GM21619 (cell line): ENCODE data around the gene MTUS2.
"Not testable (repeated sequence)": the region's sequence is repeated elsewhere in the genome, so short reads cannot be mapped to it uniquely, and the experiment has no call there.

ENCODE experiments used
- ATAC-seq: cut with Tn5 transposase; IDR thresholded peaks from one replicate; pipeline ENCODE4 v1.9.1; 2021; ENCODE audit not compliant: unreplicated experiment

Gene MTUS2

DNA sequence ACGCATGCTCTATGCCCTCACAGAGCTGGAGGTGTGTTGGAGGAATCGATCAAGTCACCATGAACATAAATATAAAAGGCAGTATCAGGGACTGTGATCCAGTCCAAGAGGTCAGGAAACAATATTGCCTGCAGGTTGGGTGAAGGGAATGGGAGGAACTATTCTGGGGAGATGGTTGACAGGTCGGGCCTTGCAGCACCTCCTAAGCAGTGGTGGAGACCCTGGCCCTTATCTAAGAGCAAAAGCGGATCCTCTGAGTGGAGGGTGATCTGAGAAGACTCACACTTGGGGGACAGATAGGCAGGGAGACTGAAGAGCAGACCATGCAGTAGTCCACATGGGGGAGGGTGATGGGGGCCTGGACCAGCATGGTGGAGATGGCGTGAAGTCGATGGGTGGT is 561.9 kb downstream of the MTUS2 start:
- no peak for ATAC-seq

GRCh38 chr13:29383476-29383875 is 563.3 kb downstream of the MTUS2 start:
- no peak for ATAC-seq

DNA sequence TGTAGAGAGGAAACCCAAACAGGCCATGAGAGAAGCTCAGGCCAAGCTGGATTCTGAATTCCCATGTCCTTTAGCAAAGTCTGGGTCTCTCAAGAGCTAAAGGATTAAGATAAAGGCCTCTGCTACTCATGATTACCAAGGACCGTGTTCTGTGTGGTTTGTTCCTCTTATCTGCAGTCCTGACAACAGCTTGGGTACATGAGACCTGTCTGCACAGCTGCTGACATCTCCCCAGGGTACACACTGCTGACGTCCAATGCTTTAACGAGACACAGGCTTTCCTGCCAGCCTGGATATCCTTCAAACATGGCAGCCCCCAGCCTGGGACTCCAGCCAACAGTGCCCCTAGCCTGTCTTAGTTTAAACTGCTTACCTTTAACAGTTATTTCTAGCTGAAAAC is 564.3 kb downstream of the MTUS2 start:
- ATAC-seq, result no peak

DNA sequence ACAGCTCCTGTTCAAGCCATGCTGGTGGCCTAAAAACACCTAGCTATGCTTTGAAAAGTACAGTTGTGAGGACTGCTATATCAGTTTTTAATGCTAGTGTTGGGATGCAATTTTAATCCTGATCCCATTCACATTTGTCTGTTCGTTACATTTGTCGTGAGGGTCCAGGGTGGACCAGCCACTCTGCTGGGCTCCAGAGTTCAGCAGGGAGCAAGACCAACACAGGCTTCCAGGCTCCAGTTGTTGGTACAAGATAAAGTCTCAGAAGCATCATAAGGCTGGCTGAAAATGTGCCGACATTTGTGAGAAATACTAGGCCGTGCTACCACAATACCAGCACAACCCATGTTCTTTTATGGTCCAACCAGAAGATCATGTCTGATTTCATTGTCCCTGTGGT is 564.7 kb downstream of the MTUS2 start:
- no peak for ATAC-seq

- no peak for ATAC-seq
These were observed 566.1 kb downstream of the MTUS2 start for GRCh38 chr13:29386246-29386645.

DNA sequence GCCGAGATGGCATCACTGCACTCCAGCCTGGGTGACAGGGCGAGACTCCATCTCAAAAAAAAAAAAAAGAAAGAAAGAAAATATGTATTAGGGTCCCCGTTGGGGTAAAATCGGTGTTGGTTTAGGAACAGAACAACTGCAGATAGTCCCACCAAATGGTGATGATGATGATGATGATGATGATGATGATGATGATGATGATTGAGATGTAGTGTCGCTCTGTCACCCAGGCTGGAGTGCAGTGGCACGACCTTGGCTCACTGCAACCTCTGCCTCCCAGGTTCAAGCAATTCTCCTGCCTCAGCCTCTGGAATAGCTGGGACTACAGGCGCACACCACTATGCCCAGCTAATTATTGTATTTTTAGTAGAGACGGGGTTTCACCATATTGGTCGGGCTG is 570.5 kb downstream of the MTUS2 start:
- not testable (repeated sequence) for ATAC-seq

DNA sequence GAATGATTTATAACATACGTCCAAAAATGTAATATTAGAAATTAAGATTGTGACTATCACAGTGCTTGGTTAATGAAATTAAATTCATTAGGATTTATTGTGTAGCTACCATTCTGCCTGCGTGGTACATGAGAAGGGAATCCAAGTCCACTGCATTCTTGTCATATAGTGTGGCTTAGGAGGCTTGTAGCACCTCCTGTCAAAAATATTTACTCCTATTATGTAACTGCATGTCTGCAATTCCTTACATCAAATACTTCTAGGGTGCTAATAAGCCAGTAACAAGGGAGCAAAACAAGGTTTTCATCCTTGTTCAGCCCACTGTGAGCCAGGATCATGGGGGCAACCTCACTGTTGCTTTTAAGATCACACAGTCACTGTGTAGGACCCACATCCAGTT is 576.3 kb downstream of the MTUS2 start:
- ATAC-seq, result no peak

DNA sequence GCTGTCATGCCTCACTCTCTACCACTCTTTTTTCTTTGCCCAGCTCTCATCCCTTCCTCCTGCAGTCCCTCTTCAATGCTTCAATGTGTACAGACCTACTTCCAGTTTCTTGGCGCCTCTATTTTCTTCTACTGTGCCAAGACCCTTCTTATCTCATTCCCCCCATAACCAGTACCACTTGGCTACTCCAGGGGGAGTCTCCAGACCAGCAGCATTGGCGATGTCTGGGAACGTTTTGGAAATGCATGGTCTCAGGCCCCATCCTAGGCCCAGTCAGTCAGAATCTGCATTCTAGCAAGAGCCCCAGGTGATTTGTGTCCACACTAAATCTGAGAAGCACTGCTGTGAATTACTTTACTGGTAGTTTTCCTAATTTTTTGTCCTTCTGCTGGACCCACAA is 577.1 kb downstream of the MTUS2 start:
- no peak for ATAC-seq

GRCh38 chr13:29402166-29402636 is 582.1 kb downstream of the MTUS2 start:
- ATAC-seq, result no peak

DNA sequence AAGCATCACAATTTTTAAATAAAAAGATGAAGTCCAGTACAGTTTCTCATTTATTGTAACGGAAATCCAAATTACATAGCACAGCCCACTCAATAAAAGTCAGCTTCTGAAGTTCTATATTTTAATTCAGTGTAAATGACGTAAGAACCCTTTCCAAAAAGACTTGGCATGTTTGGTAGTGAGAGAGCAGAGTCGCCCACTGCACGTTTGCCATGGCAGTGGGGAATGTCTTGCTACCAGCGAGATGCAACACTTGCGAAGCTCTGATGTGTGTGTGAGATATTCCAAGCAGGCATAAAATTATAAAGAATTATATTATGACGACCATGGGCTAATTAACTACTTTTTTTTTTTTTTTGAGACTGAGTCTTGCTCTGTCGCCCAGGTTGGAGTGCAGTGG is 585.3 kb downstream of the MTUS2 start:
- ATAC-seq, result no peak

DNA sequence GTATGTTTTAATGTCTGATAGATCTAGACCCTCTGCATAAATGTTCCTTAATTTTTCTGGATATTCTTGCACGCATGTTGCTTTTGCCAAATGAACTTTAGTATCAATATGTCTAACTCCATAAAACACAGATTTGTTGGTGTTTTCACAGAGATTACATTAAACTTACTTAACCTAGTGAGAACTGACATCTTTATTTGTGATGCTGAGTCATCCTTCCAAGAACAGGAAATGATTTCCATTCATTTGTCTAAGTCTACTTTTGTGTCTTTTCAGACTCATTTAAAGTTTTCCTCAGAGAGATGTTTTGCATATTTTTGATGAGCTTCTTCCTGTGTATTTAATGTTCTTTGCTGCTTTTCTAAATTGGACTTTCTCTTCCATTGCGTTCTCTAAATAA is 591.3 kb downstream of the MTUS2 start:
- no peak for ATAC-seq

DNA sequence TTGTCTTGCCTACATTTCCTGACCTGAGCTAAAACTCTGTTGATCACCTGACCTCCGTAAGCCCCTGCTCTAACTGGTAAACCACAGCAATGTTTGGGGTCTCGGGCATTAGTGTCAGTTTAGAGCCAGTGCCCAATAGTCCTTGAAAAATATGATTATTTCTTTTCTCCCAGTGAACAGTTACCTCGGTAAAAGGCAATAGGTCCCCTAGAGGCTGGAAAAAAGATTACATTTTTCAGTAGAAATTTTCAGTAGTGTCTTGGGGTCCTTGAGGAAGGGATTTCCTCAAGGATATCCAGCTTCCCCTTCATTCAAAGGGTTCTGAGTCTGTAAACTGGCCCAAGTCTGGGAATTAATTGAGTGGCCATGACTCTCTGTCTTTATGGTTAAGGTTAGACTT is 597.9 kb downstream of the MTUS2 start:
- no peak for ATAC-seq

DNA sequence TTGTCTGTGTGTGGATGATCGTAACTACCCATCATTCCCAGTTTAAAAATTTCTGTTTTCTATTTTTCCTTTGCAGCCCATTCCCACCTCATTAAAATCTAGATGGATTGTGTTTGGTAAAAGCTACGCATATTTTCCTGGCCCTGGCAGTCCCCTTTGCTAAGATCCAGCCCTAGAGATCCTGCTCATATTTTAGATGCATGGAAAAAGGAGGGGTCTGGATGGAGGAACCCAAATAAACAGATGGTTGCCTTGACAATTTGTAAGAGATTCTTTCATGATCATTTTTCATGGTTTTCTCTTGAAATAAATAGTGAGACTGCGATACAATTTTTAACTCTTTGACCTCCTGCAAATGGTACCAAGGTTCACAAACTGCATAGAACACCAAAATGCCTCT is 601.0 kb downstream of the MTUS2 start:
- ATAC-seq, result no peak

DNA sequence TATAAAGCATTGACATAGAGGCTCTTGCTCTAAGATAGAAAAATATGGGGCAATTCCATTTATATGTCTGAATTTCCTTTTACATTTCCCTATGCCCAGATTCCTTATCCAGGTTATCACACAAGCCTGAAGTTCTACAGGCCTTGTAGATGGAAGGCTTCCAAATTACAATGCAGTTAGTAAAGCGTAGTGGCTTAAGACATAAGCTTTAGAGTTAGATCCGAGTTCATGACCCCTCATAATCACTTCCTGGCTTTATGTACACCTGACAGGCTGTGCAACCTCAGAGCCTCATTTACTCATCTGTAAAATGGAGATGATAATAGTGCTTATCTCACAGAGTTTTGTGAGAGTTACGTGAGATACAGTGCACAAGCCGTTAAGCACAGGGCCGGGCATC is 601.9 kb downstream of the MTUS2 start:
- ATAC-seq, result no peak

DNA sequence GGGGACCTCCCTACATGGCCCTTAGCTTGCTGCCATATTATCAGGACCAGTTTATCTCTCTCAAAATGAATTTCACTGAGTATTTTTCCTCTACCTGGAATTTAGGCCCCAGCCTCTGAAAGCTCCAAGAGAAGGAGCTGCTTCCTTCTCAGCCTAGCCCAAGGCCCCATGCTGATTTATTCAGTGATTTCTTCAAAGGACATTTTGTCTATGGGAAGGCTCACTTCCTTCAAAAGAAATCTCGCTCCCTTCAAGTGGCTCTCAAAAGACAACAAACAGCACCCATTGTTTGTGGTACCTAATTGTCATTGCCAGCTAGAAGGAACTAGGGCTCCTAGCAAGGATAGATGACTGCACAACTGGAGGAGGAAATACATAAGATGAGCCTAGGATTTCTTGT is 602.9 kb downstream of the MTUS2 start:
- ATAC-seq, result no peak

- no peak for ATAC-seq
These were observed 607.8 kb downstream of the MTUS2 start for GRCh38 chr13:29427937-29428309.

GRCh38 chr13:29428310-29429181 is 608.4 kb downstream of the MTUS2 start:
- no peak for ATAC-seq

DNA sequence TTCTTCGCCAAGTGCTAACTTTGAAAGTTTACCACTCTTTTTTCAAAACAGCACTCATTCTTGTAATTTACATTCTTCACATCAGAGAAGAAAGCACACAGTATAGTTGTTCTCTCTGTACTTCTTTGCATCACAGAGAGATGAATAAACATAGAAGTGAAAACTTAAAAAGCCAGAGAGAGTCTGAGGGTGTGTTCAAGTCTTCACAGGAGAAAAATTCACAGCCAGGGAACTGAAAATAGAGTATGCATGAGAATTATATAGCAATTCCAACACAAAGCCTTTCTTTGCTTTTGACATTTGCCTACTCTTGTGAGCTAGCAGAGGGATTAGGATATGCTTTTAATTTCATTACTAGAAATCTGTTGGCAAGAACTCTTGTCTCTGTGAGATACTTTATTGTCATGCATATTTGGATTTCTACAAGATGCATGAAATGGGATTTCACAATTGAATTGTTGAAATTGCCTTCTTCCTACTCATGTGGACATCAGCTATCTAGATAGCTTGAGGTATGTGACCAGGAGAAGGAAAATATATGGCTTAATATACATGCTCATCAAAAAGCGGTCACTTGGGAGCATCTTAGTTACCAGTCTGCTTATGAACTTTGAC is 609.3 kb downstream of the MTUS2 start:
- ATAC-seq, result no peak

GRCh38 chr13:29434217-29434945 is 614.2 kb downstream of the MTUS2 start:
- peak; percentile 48 for ATAC-seq

DNA sequence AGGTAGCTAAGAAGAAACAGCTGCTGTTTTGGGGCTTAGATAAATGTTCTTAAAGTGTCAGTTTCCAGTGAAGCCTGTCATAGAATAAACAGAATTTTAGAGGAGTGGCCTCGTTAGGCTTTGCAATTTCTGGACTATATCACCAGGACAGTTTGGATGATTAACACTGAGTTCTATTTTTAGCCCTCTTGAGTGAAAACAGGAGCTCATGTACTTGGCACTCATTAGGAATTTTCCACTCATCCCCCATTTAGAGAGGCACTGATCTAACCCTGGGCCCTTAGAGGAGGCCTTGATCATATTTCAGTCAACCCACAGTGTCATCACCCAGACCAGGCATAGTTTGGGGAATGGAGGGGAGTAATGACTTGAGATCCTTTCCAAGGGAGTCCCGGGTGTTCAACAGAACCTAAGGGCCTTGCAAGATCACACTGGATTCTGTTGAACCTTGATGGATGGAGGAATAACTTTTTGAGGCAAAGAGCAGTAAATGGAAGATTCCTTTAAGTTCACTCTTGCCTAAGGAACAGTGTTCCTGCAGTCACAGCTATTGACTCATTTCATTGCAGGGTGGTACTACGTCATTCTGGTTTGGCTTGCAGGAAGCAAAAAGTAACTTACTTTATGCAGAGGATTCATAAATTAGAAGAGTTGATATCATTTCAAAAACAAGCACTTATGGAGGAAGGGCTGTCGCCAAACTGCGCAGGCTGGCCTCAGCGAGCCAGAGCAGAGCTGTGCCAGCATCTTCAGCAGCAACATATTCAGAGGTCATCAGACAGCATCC is 615.2 kb downstream of the MTUS2 start:
- ATAC-seq, result no peak

GRCh38 chr13:29436291-29436690 is 616.2 kb downstream of the MTUS2 start:
- no peak for ATAC-seq
